ENCODE results near the gene LRRC59.

LRRC59 gene

GRCh38 chr17:50352072-50352692 is 45.1 kb downstream of the LRRC59 start:
- Histone ChIP-seq H3K9ac (ENCODE audit: low read depth, low read length) (no peak overlapping the region), H3K36me3 (ENCODE audit: control insufficient read depth, insufficient read depth, low read length) (peaks cover 38% of the 10 kb centered on the region), H3K4me3 (ENCODE audit: low read depth, low read length) (no peak overlapping the region), H3K27me3 (ENCODE audit: control insufficient read depth, insufficient read depth, low read length) (no peaks in the 10 kb centered on the region), H3K4me1 (ENCODE audit: control insufficient read depth, insufficient read depth, low read length) (peaks cover 14% of the 10 kb centered on the region), H3K9me3 (ENCODE audit: control insufficient read depth, insufficient read depth, low read length) (no peaks in the 10 kb centered on the region), H3K27ac (ENCODE audit: low read depth, low read length) (no peak overlapping the region)

GRCh38 chr17:50350733-50351132 is 46.6 kb downstream of the LRRC59 start:
- no peaks in the 10 kb centered on the region for H3K27me3 ChIP-seq (ENCODE audit: control insufficient read depth, insufficient read depth, low read length)
- no peak overlapping the region for H3K9ac ChIP-seq (ENCODE audit: low read depth, low read length)
- peaks cover 14% of the 10 kb centered on the region for H3K4me1 ChIP-seq (ENCODE audit: control insufficient read depth, insufficient read depth, low read length)
- peaks cover 24% of the 10 kb centered on the region for H3K36me3 ChIP-seq (ENCODE audit: control insufficient read depth, insufficient read depth, low read length)
- no peak overlapping the region for H3K27ac ChIP-seq (ENCODE audit: low read depth, low read length)
- no peaks in the 10 kb centered on the region for H3K9me3 ChIP-seq (ENCODE audit: control insufficient read depth, insufficient read depth, low read length)
- H3K4me3 ChIP-seq (ENCODE audit: low read depth, low read length): no peak overlapping the region

GRCh38 chr17:50349243-50349600 is 48.1 kb downstream of the LRRC59 start:
- H3K9ac ChIP-seq (ENCODE audit: low read depth, low read length): no peak overlapping the region

GRCh38 chr17:50348522-50349242 is 48.6 kb downstream of the LRRC59 start:
- Histone ChIP-seq H3K9me3 (ENCODE audit: control insufficient read depth, insufficient read depth, low read length) (no peaks in the 10 kb centered on the region), H3K4me3 (ENCODE audit: low read depth, low read length) (no peak overlapping the region), H3K36me3 (ENCODE audit: control insufficient read depth, insufficient read depth, low read length) (0 out of 2 replicates have a peak, but pooled peaks cover 3% of the 10 kb centered on the region), H3K4me1 (ENCODE audit: control insufficient read depth, insufficient read depth, low read length) (peaks cover 23% of the 10 kb centered on the region), H3K27ac (ENCODE audit: low read depth, low read length) (peak overlapping the region; percentile 6), H3K27me3 (ENCODE audit: control insufficient read depth, insufficient read depth, low read length) (peaks cover 12% of the 10 kb centered on the region), H3K9ac (ENCODE audit: low read depth, low read length) (no peak overlapping the region)

More at GRCh38 chr17:50349243-50349600, 48.1 kb downstream of the LRRC59 start:
- H3K27ac ChIP-seq (ENCODE audit: low read depth, low read length): no peak overlapping the region
- H3K9me3 ChIP-seq (ENCODE audit: control insufficient read depth, insufficient read depth, low read length): no peaks in the 10 kb centered on the region
- H3K27me3 ChIP-seq (ENCODE audit: control insufficient read depth, insufficient read depth, low read length): peaks cover 12% of the 10 kb centered on the region
- peaks cover 9% of the 10 kb centered on the region for H3K36me3 ChIP-seq (ENCODE audit: control insufficient read depth, insufficient read depth, low read length)
- peaks cover 23% of the 10 kb centered on the region for H3K4me1 ChIP-seq (ENCODE audit: control insufficient read depth, insufficient read depth, low read length)
- H3K4me3 ChIP-seq (ENCODE audit: low read depth, low read length): no peak overlapping the region

- Histone ChIP-seq H3K9ac (ENCODE audit: low read depth, low read length) (no peak overlapping the region), H3K27ac (ENCODE audit: low read depth, low read length) (no peak overlapping the region), H3K4me1 (ENCODE audit: control insufficient read depth, insufficient read depth, low read length) (peaks cover 23% of the 10 kb centered on the region), H3K36me3 (ENCODE audit: control insufficient read depth, insufficient read depth, low read length) (0 out of 2 replicates have a peak, but pooled peaks cover 3% of the 10 kb centered on the region), H3K27me3 (ENCODE audit: control insufficient read depth, insufficient read depth, low read length) (peaks cover 12% of the 10 kb centered on the region), H3K9me3 (ENCODE audit: control insufficient read depth, insufficient read depth, low read length) (no peaks in the 10 kb centered on the region), H3K4me3 (ENCODE audit: low read depth, low read length) (peak overlapping the region; percentile 85)
These were observed 49.4 kb downstream of the LRRC59 start for GRCh38 chr17:50347894-50348291.

GRCh38 chr17:50347117-50347893 is 50.0 kb downstream of the LRRC59 start:
- Histone ChIP-seq H3K9me3 (ENCODE audit: control insufficient read depth, insufficient read depth, low read length) (no peaks in the 10 kb centered on the region), H3K27me3 (ENCODE audit: control insufficient read depth, insufficient read depth, low read length) (peaks cover 12% of the 10 kb centered on the region), H3K4me3 (ENCODE audit: low read depth, low read length) (peak overlapping the region; percentile 85), H3K9ac (ENCODE audit: low read depth, low read length) (peak overlapping the region; percentile 72), H3K36me3 (ENCODE audit: control insufficient read depth, insufficient read depth, low read length) (0 out of 2 replicates have a peak, but pooled peaks cover 3% of the 10 kb centered on the region), H3K27ac (ENCODE audit: low read depth, low read length) (peak overlapping the region; percentile 63), H3K4me1 (ENCODE audit: control insufficient read depth, insufficient read depth, low read length) (peaks cover 23% of the 10 kb centered on the region)

GRCh38 chr17:50346313-50347116 is 50.8 kb downstream of the LRRC59 start:
- peak overlapping the region; percentile 85 for H3K4me3 ChIP-seq (ENCODE audit: low read depth, low read length)
- H3K27ac ChIP-seq (ENCODE audit: low read depth, low read length): peak overlapping the region; percentile 63
- H3K9ac ChIP-seq (ENCODE audit: low read depth, low read length): peak overlapping the region; percentile 72
- H3K4me1 ChIP-seq (ENCODE audit: control insufficient read depth, insufficient read depth, low read length): peaks cover 23% of the 10 kb centered on the region
- peaks cover 12% of the 10 kb centered on the region for H3K27me3 ChIP-seq (ENCODE audit: control insufficient read depth, insufficient read depth, low read length)
- 0 out of 2 replicates have a peak, but pooled peaks cover 3% of the 10 kb centered on the region for H3K36me3 ChIP-seq (ENCODE audit: control insufficient read depth, insufficient read depth, low read length)
- no peaks in the 10 kb centered on the region for H3K9me3 ChIP-seq (ENCODE audit: control insufficient read depth, insufficient read depth, low read length)

GRCh38 chr17:50345432-50346312 is 51.7 kb downstream of the LRRC59 start, which contains the start of gene XYLT2:
XYLT2 (plus strand) TSS chr17:50346126; CDS start chr17:50346141, 15 bp downstream.
- peak within 1 kb of the TSS; percentile 85 for H3K4me3 ChIP-seq (ENCODE audit: low read depth, low read length)
- peaks cover 12% of the 10 kb centered on the region for H3K27me3 ChIP-seq (ENCODE audit: control insufficient read depth, insufficient read depth, low read length)
- H3K9ac ChIP-seq (ENCODE audit: low read depth, low read length): peak within 1 kb of the TSS; percentile 72
- H3K4me1 ChIP-seq (ENCODE audit: control insufficient read depth, insufficient read depth, low read length): peaks cover 23% of the 10 kb centered on the region
- no peaks in the 10 kb centered on the region for H3K9me3 ChIP-seq (ENCODE audit: control insufficient read depth, insufficient read depth, low read length)
- H3K27ac ChIP-seq (ENCODE audit: low read depth, low read length): peak within 1 kb of the TSS; percentile 63
- 0 out of 2 replicates have a peak, but pooled peaks cover 3% of the 10 kb centered on the region for H3K36me3 ChIP-seq (ENCODE audit: control insufficient read depth, insufficient read depth, low read length)

GRCh38 chr17:50344731-50345365 is 52.5 kb downstream of the LRRC59 start:
- Histone ChIP-seq H3K27me3 (ENCODE audit: control insufficient read depth, insufficient read depth, low read length) (peaks cover 12% of the 10 kb centered on the region), H3K9ac (ENCODE audit: low read depth, low read length) (no peak overlapping the region), H3K36me3 (ENCODE audit: control insufficient read depth, insufficient read depth, low read length) (0 out of 2 replicates have a peak, but pooled peaks cover 3% of the 10 kb centered on the region), H3K4me1 (ENCODE audit: control insufficient read depth, insufficient read depth, low read length) (peaks cover 23% of the 10 kb centered on the region), H3K4me3 (ENCODE audit: low read depth, low read length) (0 out of 2 replicates have a peak overlapping the region, but pooled peaks have one; percentile 84), H3K9me3 (ENCODE audit: control insufficient read depth, insufficient read depth, low read length) (no peaks in the 10 kb centered on the region), H3K27ac (ENCODE audit: low read depth, low read length) (no peak overlapping the region)

Measured in HUES48 (cell line).